SH-SY5Y (cell line): ENCODE results near the gene ZAR1L.

Source experiments
- GATA2 ChIP-seq: IDR thresholded peaks from 2 replicates; pipeline ENCODE4 v1.6.1; 2011; ENCODE audit warnings: mild to moderate bottlenecking, low read depth, low read length
- GATA3 ChIP-seq: IDR thresholded peaks from 2 replicates; pipeline ENCODE4 v1.6.1; 2011; ENCODE audit warnings: low read depth, mild to moderate bottlenecking, low read length, moderate library complexity

DNA sequence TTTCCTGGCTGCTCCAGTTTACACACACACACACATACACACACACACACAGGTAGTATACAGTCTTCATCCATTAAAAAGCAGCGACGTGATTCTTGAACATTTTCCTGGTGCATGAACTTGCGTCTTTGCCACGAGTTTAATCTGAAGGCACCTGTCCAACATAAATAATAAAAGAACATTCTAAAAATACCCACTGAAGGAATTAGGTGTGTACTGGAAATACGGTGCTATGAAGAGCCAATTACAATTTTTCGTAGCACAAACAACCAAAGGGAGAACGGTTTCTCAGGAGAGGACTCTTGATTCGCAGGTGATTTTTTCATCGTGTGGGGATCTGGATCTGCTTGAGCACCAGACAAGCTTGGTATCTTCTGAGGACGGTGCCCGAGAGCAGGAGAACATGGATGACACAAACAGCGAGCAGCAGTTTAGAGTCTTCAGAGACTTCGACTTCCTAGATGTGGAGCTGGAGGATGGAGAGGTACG lies 61.2 kb downstream of the ZAR1L start:
- no peak for TF ChIP-seq GATA3
- TF ChIP-seq GATA2 = no peak
